H1 (cell line): Measurements from ENCODE around the gene TOM1L2. TPM values are rescaled to one million over a fixed set of nuclear protein-coding genes. Genes with fewer than 3 reads are reported as not detected.
A peak's percentile ranks its signal among the peaks of the same experiment; 100 is the strongest.

Experiments
- CTCF ChIA-PET: fragments of 300-600 bp; sonication (Branson Sonifier 250); formaldehyde crosslinking; loops from one replicate; lab custom pipeline; 2021; ENCODE audit not compliant: partially characterized antibody; lab: Charles Lee
- POLR2A ChIA-PET: fragments of 300-600 bp; sonication (Branson Sonifier 250); formaldehyde crosslinking; loops from one replicate; lab custom pipeline; 2021; ENCODE audit warnings: inconsistent platforms; ENCODE audit not compliant: partially characterized antibody; lab: Charles Lee
- DNase-seq, 2 experiments: peaks; one replicate each; pipeline versions ENCODE4 v3.0.0 to v3.0.0-alpha.2; 2010 to 2022; ENCODE audit warnings: low spot score in 2 of 2, low read depth in 1 of 2, mixed read lengths in 1 of 2
- FAIRE-seq: peaks from 2 replicates; lab custom pipeline; 2011; peaks lifted over from hg19 to GRCh38; lab: Jason Lieb, UNC
- H2AFZ ChIP-seq: 2 replicates; pipeline ENCODE4 v1.8.1; 2012; ENCODE audit warnings: low read length, inconsistent platforms
- H2AK5ac ChIP-seq: 2 replicates; pipeline ENCODE4 v1.6.1; 2013; ENCODE audit warnings: low read depth, low read length
- H2BK120ac ChIP-seq: replicated peaks from 2 replicates; pipeline ENCODE3; 2013; ENCODE audit warnings: low read depth, low read length, inconsistent platforms
- H2BK12ac ChIP-seq: 2 replicates; pipeline ENCODE4 v1.6.1; 2013; ENCODE audit warnings: low read depth, low read length
- H2BK15ac ChIP-seq: 2 replicates; pipeline ENCODE4 v1.6.1; 2013; ENCODE audit warnings: low read length
- H2BK20ac ChIP-seq: 2 replicates; pipeline ENCODE4 v1.6.1; 2013; ENCODE audit warnings: low read length
- H2BK5ac ChIP-seq: 2 replicates; pipeline ENCODE4 v1.6.1; 2013; ENCODE audit warnings: low read depth, low read length
- H3K14ac ChIP-seq: 2 replicates; pipeline ENCODE4 v1.6.1; 2013; ENCODE audit warnings: inconsistent platforms; ENCODE audit not compliant: insufficient read length
- H3K18ac ChIP-seq: 2 replicates; pipeline ENCODE4 v1.6.1; 2013; ENCODE audit warnings: low read length; ENCODE audit errors: extremely low read depth
- H3K23ac ChIP-seq: 2 replicates; pipeline ENCODE4 v1.6.1; 2013; ENCODE audit warnings: inconsistent platforms; ENCODE audit not compliant: insufficient read length
- H3K23me2 ChIP-seq: 2 replicates; pipeline ENCODE4 v1.6.1; 2013; ENCODE audit warnings: low read depth, low read length
- H3K27ac ChIP-seq: 2 replicates; pipeline ENCODE4 v1.6.1; 2011; ENCODE audit warnings: low read depth, low read length, inconsistent platforms
- H3K27me3 ChIP-seq, 4 experiments: replicated peaks in 1 of 4; 1 replicate in 1 of 4; 2 replicates in 3 of 4; pipeline versions ENCODE4 v1.6.1 to v1.8.1; 2011 to 2013; ENCODE audit warnings: low read length in 3 of 4, mild to moderate bottlenecking in 3 of 4, inconsistent platforms in 2 of 4, mixed read lengths in 2 of 4, moderate library complexity in 1 of 4; ENCODE audit not compliant: control insufficient read depth in 3 of 4, insufficient read depth in 3 of 4; ENCODE audit errors: extremely low read depth in 1 of 4
- H3K36me3 ChIP-seq, 4 experiments: 2 replicates each; pipeline versions ENCODE4 v1.6.1 to v1.8.1; 2011 to 2013; ENCODE audit warnings: mild to moderate bottlenecking in 4 of 4, low read length in 3 of 4, moderate library complexity in 2 of 4, control low read depth in 1 of 4, inconsistent platforms in 1 of 4; ENCODE audit not compliant: insufficient read depth in 4 of 4, control insufficient read depth in 2 of 4
- H3K4ac ChIP-seq: replicated peaks from 2 replicates; pipeline ENCODE3; 2013; ENCODE audit warnings: low read length, low read depth, mixed read lengths, inconsistent platforms; ENCODE audit not compliant: insufficient read length
- H3K4me1 ChIP-seq, 4 experiments: replicated peaks in 1 of 4; 1 replicate in 1 of 4; 2 replicates in 3 of 4; pipeline versions ENCODE4 v1.6.1 to v1.8.1; 2011 to 2013; ENCODE audit warnings: low read length in 3 of 4, inconsistent platforms in 2 of 4, mixed read lengths in 1 of 4; ENCODE audit not compliant: insufficient read depth in 4 of 4, control insufficient read depth in 3 of 4
- H3K4me2 ChIP-seq, 2 experiments: 2 replicates each; pipeline versions ENCODE4 v1.6.1 to v1.8.1; 2011 to 2013; ENCODE audit warnings: low read depth in 2 of 2, low read length in 2 of 2, control low read depth in 1 of 2, inconsistent platforms in 1 of 2, mild to moderate bottlenecking in 1 of 2; ENCODE audit not compliant: insufficient read depth in 1 of 2
- H3K4me3 ChIP-seq, 4 experiments: fragments of 200-600, 300-600 bp in 1 of 4; sonication (generic), shearing (Covaris generic), sonication (Bioruptor Twin) in 1 of 4; 2 replicates each; pipeline versions ENCODE4 v1.5.1 to v1.8.1; 2011 to 2016; ENCODE audit warnings: low read length in 4 of 4, low read depth in 3 of 4, control low read depth in 2 of 4, inconsistent platforms in 2 of 4, mild to moderate bottlenecking in 2 of 4, mixed read lengths in 1 of 4, moderate library complexity in 1 of 4; ENCODE audit not compliant: insufficient read depth in 2 of 4; ENCODE audit errors: extremely low read depth in 1 of 4
- H3K56ac ChIP-seq: replicated peaks from 2 replicates; pipeline ENCODE3; 2013; ENCODE audit warnings: low read depth, mild to moderate bottlenecking, mixed read lengths, low read length, inconsistent platforms; ENCODE audit not compliant: insufficient read length
- H3K79me1 ChIP-seq: 2 replicates; pipeline ENCODE4 v1.6.1; 2013; ENCODE audit warnings: low read depth, low read length, control low read depth
- H3K79me2 ChIP-seq, 2 experiments: 2 replicates each; pipeline versions ENCODE4 v1.6.1 to v1.8.1; 2012 to 2013; ENCODE audit warnings: low read length in 2 of 2, mild to moderate bottlenecking in 2 of 2, inconsistent platforms in 1 of 2; ENCODE audit not compliant: insufficient read depth in 2 of 2, control insufficient read depth in 1 of 2
- H3K9ac ChIP-seq, 4 experiments: replicated peaks in 1 of 4; 1 replicate in 1 of 4; 2 replicates in 3 of 4; pipeline versions ENCODE4 v1.6.1 to v1.8.1; 2011 to 2013; ENCODE audit warnings: low read depth in 3 of 4, low read length in 3 of 4, control low read depth in 2 of 4, mild to moderate bottlenecking in 2 of 4, moderate library complexity in 2 of 4, inconsistent platforms in 1 of 4; ENCODE audit errors: extremely low read depth in 1 of 4
- H3K9me3 ChIP-seq, 2 experiments: 2 replicates each; pipeline versions ENCODE4 v1.6.1 to v1.8.1; 2012 to 2013; ENCODE audit warnings: mild to moderate bottlenecking in 2 of 2, moderate library complexity in 2 of 2, control low read depth in 1 of 2, inconsistent platforms in 1 of 2, low read depth in 1 of 2, low read length in 1 of 2, mixed read lengths in 1 of 2; ENCODE audit not compliant: insufficient read depth in 2 of 2
- H4K20me1 ChIP-seq, 2 experiments: replicated peaks in 1 of 2; 2 replicates each; pipeline versions ENCODE3 to v1.8.1; 2011 to 2013; ENCODE audit warnings: inconsistent platforms in 2 of 2, low read length in 2 of 2, mild to moderate bottlenecking in 1 of 2; ENCODE audit not compliant: insufficient read depth in 2 of 2, control insufficient read depth in 1 of 2
- H4K5ac ChIP-seq: 2 replicates; pipeline ENCODE4 v1.6.1; 2013; ENCODE audit warnings: low read length, low read depth, mixed read lengths, inconsistent platforms; ENCODE audit not compliant: insufficient read length
- H4K8ac ChIP-seq: 2 replicates; pipeline ENCODE4 v1.8.0; 2013; ENCODE audit warnings: mild to moderate bottlenecking, moderate library complexity, low read length, inconsistent platforms; ENCODE audit not compliant: insufficient read depth; ENCODE audit errors: extremely low read depth
- H4K91ac ChIP-seq: replicated peaks from 2 replicates; pipeline ENCODE3; 2013; ENCODE audit warnings: low read length, mixed read lengths, inconsistent platforms; ENCODE audit not compliant: insufficient read length
- GTF2F1 ChIP-seq: IDR thresholded peaks from 2 replicates; pipeline ENCODE4 v1.6.1; 2012; ENCODE audit warnings: low read depth, low read length, improper control_type of control experiment, borderline replicate concordance
- KDM5A ChIP-seq: fragments of 200-600 bp; IDR thresholded peaks from 2 replicates; pipeline ENCODE4 v1.7.1; 2012; ENCODE audit warnings: mild to moderate bottlenecking, low read length, inconsistent platforms, mixed read lengths
- PHF8 ChIP-seq: fragments of 200-600 bp; sonication (generic); conservative IDR thresholded peaks from 2 replicates; pipeline ENCODE4 v1.7.1; 2012; ENCODE audit warnings: low read depth, mild to moderate bottlenecking, inconsistent platforms, low read length, moderate library complexity
- POLR2A ChIP-seq, 2 experiments: IDR thresholded peaks; 1 replicate in 1 of 2; 2 replicates in 1 of 2; pipeline ENCODE4 v1.6.1; 2011; ENCODE audit warnings: low read depth in 2 of 2, low read length in 2 of 2, mild to moderate bottlenecking in 2 of 2; ENCODE audit errors: control extremely low read depth in 1 of 2
- POLR2AphosphoS5 ChIP-seq: IDR thresholded peaks from 2 replicates; pipeline ENCODE4 v1.6.1; 2011; ENCODE audit warnings: low read depth, low read length
- RNF2 ChIP-seq: fragments of 200-900, 300-1000 bp; sonication (generic); IDR thresholded peaks from 2 replicates; pipeline ENCODE4 v1.7.1; 2016; ENCODE audit warnings: borderline replicate concordance, low read depth, mild to moderate bottlenecking, antibody characterized with exemption, low read length; ENCODE audit not compliant: poor library complexity, severe bottlenecking; ENCODE audit errors: missing control alignments
- SAP30 ChIP-seq: fragments of 300-600 bp; sonication (generic); IDR thresholded peaks from 2 replicates; pipeline ENCODE4 v1.7.1; 2012; ENCODE audit warnings: low read length, moderate library complexity, mild to moderate bottlenecking, inconsistent platforms; ENCODE audit not compliant: insufficient read depth, insufficient replicate concordance
- SIN3A ChIP-seq, 2 experiments: IDR thresholded peaks in 1 of 2; conservative IDR thresholded peaks in 1 of 2; 2 replicates each; pipeline ENCODE4 v1.6.1; 2011 to 2012; ENCODE audit warnings: low read length in 2 of 2, improper control_type of control experiment in 1 of 2, low read depth in 1 of 2, mild to moderate bottlenecking in 1 of 2
- SIX5 ChIP-seq: IDR thresholded peaks from 2 replicates; pipeline ENCODE4 v1.6.1; 2011; ENCODE audit warnings: mild to moderate bottlenecking, low read depth, low read length
- TBP ChIP-seq: IDR thresholded peaks from 2 replicates; pipeline ENCODE4 v1.6.1; 2011; ENCODE audit warnings: low read depth, low read length, improper control_type of control experiment
- TEAD4 ChIP-seq: IDR thresholded peaks from 2 replicates; pipeline ENCODE4 v1.6.1; 2012; ENCODE audit warnings: low read depth, low read length, inconsistent platforms, mixed read lengths
- WGBS, 2 experiments: shearing (Covaris generic) in 1 of 2; methylation state at CpG; one replicate each; pipeline versions ENCODE4 v1.1.6 to v1.1.7; 2013 to 2015; ENCODE audit warnings: low lambda C conversion rate in 2 of 2, mixed read lengths in 2 of 2, inconsistent platforms in 1 of 2, low coverage in 1 of 2, missing lambda C conversion rate in 1 of 2; ENCODE audit not compliant: insufficient replicate concordance in 2 of 2, insufficient coverage in 1 of 2, insufficient read length in 1 of 2; ENCODE audit errors: extremely low coverage in 1 of 2, missing lambda C conversion rate in 1 of 2; 5-methylcytosine and 5-hydroxymethylcytosine counted together
- polyA plus RNA-seq, 7 experiments: library from polyadenylated mRNA; depleted of rRNA in 3 of 7; stranded (reverse) in 5 of 7; unstranded in 2 of 7; fragments of >200 nt in 5 of 7; fragments of 200-250 nt in 2 of 7; gene quantifications; 1 replicate in 5 of 7; 2 replicates in 1 of 7; 4 replicates in 1 of 7; pipeline versions ENCODE4 v1.2.1 to v1.2.3, GENCODE V29; 2011 to 2013; ENCODE audit warnings: missing spikeins in 2 of 7, mixed read lengths in 2 of 7
- total RNA-seq: library from RNA; stranded (reverse); fragmentation: NEBNext Ultra II Directional; extraction: Animal tissue kit (Norgen Biotek cat#: 25700); gene quantifications from 2 replicates; pipeline ENCODE4 v1.2.1, GENCODE V29; 2021
- TF ChIP-seq, protein P1 (sequence below): IDR thresholded peaks from 2 replicates; pipeline ENCODE4 v1.6.1; 2011; ENCODE audit warnings: low read length, improper control_type of control experiment

Gene TOM1L2
- total and polyA plus RNA-seq, 2 of the 8 experiments (the other 6 are each of a cell fraction or from before 2014, with no cell fraction given) = 2.0 to 3.4 TPM

- Histone ChIP-seq H3K9me3 (no peaks in the 10 kb centered on the region), H3K4me2 (no peak overlapping the region), H3K27ac (no peak overlapping the region), H3K14ac (no peak overlapping the region), H3K27me3 (no peaks in the 10 kb centered on the region; a peak in 1 of 7 replicates), H2AFZ (no peak overlapping the region), H3K56ac (no peak overlapping the region), H4K91ac (no peak overlapping the region), H3K4ac (peak overlapping the region; percentile 75), H3K4me1 (peaks cover 0 to 15% (median 6%) of the 10 kb centered on the region in 4 experiments; a peak in 4 of 7 replicates), H3K9ac (no peak overlapping the region), H3K23me2 (no peaks in the 10 kb centered on the region), H2BK5ac (0 out of 2 replicates have a peak overlapping the region, but pooled peaks have one; percentile 26), H3K79me2 (no peaks in the 10 kb centered on the region), H3K79me1 (no peaks in the 10 kb centered on the region), H2BK120ac (no peak overlapping the region), H4K8ac (no peak overlapping the region), H3K23ac (no peak overlapping the region), H2BK12ac (0 out of 2 replicates have a peak overlapping the region, but pooled peaks have one; percentile 18), H2AK5ac (no peak overlapping the region), H4K20me1 (no peaks in the 10 kb centered on the region), H3K4me3 (no peak overlapping the region), H2BK15ac (no peak overlapping the region), H4K5ac (no peak overlapping the region), H2BK20ac (no peak overlapping the region), H3K18ac (no peak overlapping the region; the same call in 1 of the 2 replicates), H3K36me3 (no peaks in the 10 kb centered on the region)
- ChIA-PET CTCF (interaction anchor here (0.6 to 26.2 kb wide), 7 partner anchors 10 to 177 kb away, joined by 3 to 404 read pairs (median 4); no protein-coding TSS in a partner anchor), POLR2A (interaction anchor here (0.7 to 12.1 kb wide), 3 partner anchors 16 to 101 kb away, joined by 3 to 122 read pairs (median 5); partner anchors contain the start of gene SREBF1)
- FAIRE-seq = no peak
- 93% methylated on average over 3 of the region's 3 CpGs; no CpG with 5 or more reads in 1 of the 2 experiments for WGBS, 2 experiments
- DNase-seq = no peak
- TF ChIP-seq TBP (no peak), POLR2A (IDR thresholded peaks at IDR 0.05; ENCODE audit: control extremely low read depth in 1 of 2, low read depth in 2 of 2, low read length in 2 of 2) (no peak), RNF2 (no peak), POLR2AphosphoS5 (no peak), SIX5 (no peak), KDM5A (no peak), SIN3A (conservative IDR thresholded peaks at IDR 0.05 in 1 of 2, IDR thresholded peaks at IDR 0.05 in 1 of 2; ENCODE audit: low read depth in 1 of 2, low read length in 2 of 2) (no peak), GTF2F1 (no peak), PHF8 (no peak), TEAD4 (no peak), SAP30 (no peak)
- TF ChIP-seq, protein P1, sequence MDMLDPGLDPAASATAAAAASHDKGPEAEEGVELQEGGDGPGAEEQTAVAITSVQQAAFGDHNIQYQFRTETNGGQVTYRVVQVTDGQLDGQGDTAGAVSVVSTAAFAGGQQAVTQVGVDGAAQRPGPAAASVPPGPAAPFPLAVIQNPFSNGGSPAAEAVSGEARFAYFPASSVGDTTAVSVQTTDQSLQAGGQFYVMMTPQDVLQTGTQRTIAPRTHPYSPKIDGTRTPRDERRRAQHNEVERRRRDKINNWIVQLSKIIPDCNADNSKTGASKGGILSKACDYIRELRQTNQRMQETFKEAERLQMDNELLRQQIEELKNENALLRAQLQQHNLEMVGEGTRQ = no peak
These were observed 116.2 kb downstream of the TOM1L2 start for GRCh38 chr17:17855976-17856375.
